Bronchial smooth muscle cell (primary cell): ENCODE measurements around the gene RSPH10B. TPM values are rescaled to one million over a fixed set of nuclear protein-coding genes. Genes with fewer than 3 reads are reported as not detected.

Experiments used
- total RNA-seq: library from RNA; depleted of rRNA; stranded (reverse); fragments of >200 nt; gene quantifications from 2 replicates; pipeline ENCODE4 v1.2.1, GENCODE V29; 2014

The RSPH10B gene
- 0.16 TPM in 1 of 2 replicates, not detected in the other for total RNA-seq

GRCh38 chr7:5970347-5970911, at the start of gene RSPH10B:
Gene RSPH10B (minus strand): TSS chr7:5970689. CDS start chr7:5967116, 3,573 bp downstream.

GRCh38 chr7:6008668-6009611, 38.5 kb upstream of the RSPH10B start, which contains the start of the genes AIMP2 and PMS2:
Gene AIMP2 (plus strand): TSS chr7:6009272. CDS start chr7:6009364, 92 bp downstream.
Gene PMS2 (minus strand): TSS chr7:6009049. CDS start chr7:6009019, 30 bp downstream.

GRCh38 chr7:5898480-5899224, 71.8 kb downstream of the RSPH10B start, which contains the start of gene CCZ1:
Gene CCZ1 (plus strand): TSS chr7:5898733. CDS start chr7:5898800, 67 bp downstream.

Other genes with a start within 250 kb of the RSPH10B start
- gene RNF216, start 189.0 kb downstream of the RSPH10B start, total RNA-seq = 23.6 and 25.1 TPM in 2 replicates
- gene OCM, start 89.9 kb downstream of the RSPH10B start, total RNA-seq = not detected in 2 replicates
- 14.2 and 29.6 TPM in 2 replicates for gene CCZ1, start 72.0 kb downstream of the RSPH10B start, total RNA-seq
- 18.4 and 22.2 TPM in 2 replicates for gene PMS2, start 38.4 kb upstream of the RSPH10B start, total RNA-seq
- 21.9 and 26.4 TPM in 2 replicates for gene AIMP2, start 38.6 kb upstream of the RSPH10B start, total RNA-seq
- gene ANKRD61, start 60.7 kb upstream of the RSPH10B start, total RNA-seq = not detected in 2 replicates
- gene EIF2AK1, start 88.5 kb upstream of the RSPH10B start, total RNA-seq = 22.1 and 42.2 TPM in 2 replicates
- 1.5 and 1.7 TPM in 2 replicates for gene USP42, start 134.3 kb upstream of the RSPH10B start, total RNA-seq